ENCODE data around the gene ACR.

ACR gene

GRCh38 chr22:50715776-50716175 lies 22.2 kb upstream of the ACR start:
- no peak for DNase-seq (ENCODE audit: low read depth, low spot score)
- no peak overlapping the region for H3K27ac ChIP-seq

GRCh38 chr22:50716290-50717024 lies 21.5 kb upstream of the ACR start:
- H3K27ac ChIP-seq, result no peak overlapping the region
- no peak for DNase-seq (ENCODE audit: low read depth, low spot score)

GRCh38 chr22:50717709-50718351 lies 20.2 kb upstream of the ACR start:
- H3K27ac ChIP-seq, result no peak overlapping the region
- no peak for DNase-seq (ENCODE audit: low read depth, low spot score)

GRCh38 chr22:50718352-50718709 lies 19.7 kb upstream of the ACR start:
- no peak overlapping the region for H3K27ac ChIP-seq
- DNase-seq (ENCODE audit: low read depth, low spot score), result no peak

- no peak overlapping the region for H3K27ac ChIP-seq
- no peak for DNase-seq (ENCODE audit: low read depth, low spot score)
Measured at GRCh38 chr22:50719814-50720300, 18.1 kb upstream of the ACR start.

- no peak for DNase-seq (ENCODE audit: low read depth, low spot score)
- H3K27ac ChIP-seq, result no peak overlapping the region
Measured at GRCh38 chr22:50720301-50721256, 17.4 kb upstream of the ACR start.

GRCh38 chr22:50721257-50721844 lies 16.7 kb upstream of the ACR start:
- DNase-seq (ENCODE audit: low read depth, low spot score), result no peak
- H3K27ac ChIP-seq, result no peak overlapping the region

GRCh38 chr22:50722048-50722701 lies 15.8 kb upstream of the ACR start:
- H3K27ac ChIP-seq, result no peak overlapping the region
- DNase-seq (ENCODE audit: low read depth, low spot score), result no peak

- DNase-seq (ENCODE audit: low read depth, low spot score), result no peak
- no peak overlapping the region for H3K27ac ChIP-seq
Measured at GRCh38 chr22:50722716-50723428, 15.1 kb upstream of the ACR start.

GRCh38 chr22:50723991-50724390 lies 14.0 kb upstream of the ACR start:
- no peak overlapping the region for H3K27ac ChIP-seq
- no peak for DNase-seq (ENCODE audit: low read depth, low spot score)

GRCh38 chr22:50724616-50725015 lies 13.4 kb upstream of the ACR start:
- no peak for DNase-seq (ENCODE audit: low read depth, low spot score)
- H3K27ac ChIP-seq, result no peak overlapping the region

GRCh38 chr22:50725597-50725996 lies 12.4 kb upstream of the ACR start:
- no peak overlapping the region for H3K27ac ChIP-seq
- no peak for DNase-seq (ENCODE audit: low read depth, low spot score)

GRCh38 chr22:50726643-50727340 lies 11.2 kb upstream of the ACR start:
- no peak for DNase-seq (ENCODE audit: low read depth, low spot score)
- no peak overlapping the region for H3K27ac ChIP-seq

GRCh38 chr22:50727678-50728522 lies 10.1 kb upstream of the ACR start:
- no peak overlapping the region for H3K27ac ChIP-seq
- no peak for DNase-seq (ENCODE audit: low read depth, low spot score)

GRCh38 chr22:50728523-50728931 lies 9.5 kb upstream of the ACR start:
- no peak for DNase-seq (ENCODE audit: low read depth, low spot score)
- H3K27ac ChIP-seq, result no peak overlapping the region

- no peak for DNase-seq (ENCODE audit: low read depth, low spot score)
- H3K27ac ChIP-seq, result no peak overlapping the region
Measured at GRCh38 chr22:50729391-50730012, 8.5 kb upstream of the ACR start.
